ENCODE measurements around the gene COX5A.

COX5A gene

GRCh38 chr15:74937590-74938371, at the start of gene COX5A:
COX5A (minus strand) TSS chr15:74938073; CDS start chr15:74938014, 59 bp downstream.
- DNase-seq: peak; percentile 60

DNA sequence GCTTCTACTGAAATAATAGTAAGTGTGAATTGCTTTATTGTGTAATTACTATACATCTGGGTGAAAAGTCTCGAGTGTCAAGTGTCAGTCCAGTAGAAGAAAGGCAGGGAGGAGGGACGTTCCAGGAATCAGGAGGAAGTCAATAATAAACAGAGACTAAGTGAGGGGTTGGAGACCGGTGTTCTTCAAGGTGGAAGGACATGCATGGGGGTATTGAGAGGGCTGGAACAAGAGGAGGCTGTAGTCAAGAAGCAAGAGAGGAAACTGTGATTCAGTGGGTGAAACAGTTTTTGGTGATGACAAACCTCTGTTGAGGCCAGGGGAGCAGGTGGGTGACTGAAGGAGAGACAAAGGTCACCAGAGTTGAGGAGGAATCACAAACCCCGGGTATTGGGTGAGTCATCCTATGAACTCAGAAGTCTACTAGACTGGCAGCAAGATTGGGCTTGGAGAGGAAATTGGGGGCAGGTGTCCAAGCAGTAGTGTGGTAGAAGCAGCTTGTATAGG, 45.9 kb upstream of the COX5A start:
- no peak for DNase-seq

DNA sequence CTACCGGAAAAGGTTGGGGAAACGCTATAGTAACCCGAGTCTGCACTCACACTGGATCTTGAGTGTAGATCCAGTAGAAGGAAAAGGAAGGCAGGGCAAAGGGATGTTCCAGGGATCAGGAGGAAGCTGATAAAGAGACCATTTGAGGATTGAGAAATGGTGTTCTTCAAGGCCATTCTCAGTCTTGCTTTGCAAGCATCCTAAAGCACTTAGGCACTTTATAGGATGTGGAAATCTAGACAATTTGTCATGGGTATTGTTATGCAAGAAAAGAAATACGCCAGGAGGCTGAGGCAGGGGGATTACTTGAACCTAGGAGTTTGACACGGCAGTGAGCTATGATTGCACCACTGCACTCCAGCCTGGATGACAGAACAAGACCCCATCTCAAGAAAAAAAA, 44.3 kb upstream of the COX5A start:
- no peak for DNase-seq

DNA sequence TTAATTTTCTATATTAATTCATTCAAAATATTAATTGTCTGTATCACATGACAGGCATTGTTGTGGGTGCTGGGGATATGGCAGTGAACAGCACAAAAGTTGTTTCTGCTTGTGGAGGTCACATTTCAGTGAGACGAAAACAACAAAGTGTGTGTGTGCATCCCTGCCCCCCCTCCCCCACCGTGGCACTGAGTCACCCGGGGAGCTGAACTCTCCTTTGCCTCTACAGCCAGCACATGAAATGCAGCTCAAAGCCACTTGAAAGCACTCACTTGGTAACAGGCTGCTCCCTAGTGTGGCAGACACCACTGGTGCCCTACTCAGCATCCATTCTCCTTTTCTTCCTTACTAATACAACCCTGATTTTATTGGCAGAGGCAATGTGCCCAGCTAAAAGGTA, 40.6 kb upstream of the COX5A start:
- DNase-seq: peak; percentile 72

GRCh38 chr15:74978077-74978476, 40.2 kb upstream of the COX5A start:
- no peak for DNase-seq

GRCh38 chr15:74977599-74977998, 39.7 kb upstream of the COX5A start:
- DNase-seq: no peak

DNA sequence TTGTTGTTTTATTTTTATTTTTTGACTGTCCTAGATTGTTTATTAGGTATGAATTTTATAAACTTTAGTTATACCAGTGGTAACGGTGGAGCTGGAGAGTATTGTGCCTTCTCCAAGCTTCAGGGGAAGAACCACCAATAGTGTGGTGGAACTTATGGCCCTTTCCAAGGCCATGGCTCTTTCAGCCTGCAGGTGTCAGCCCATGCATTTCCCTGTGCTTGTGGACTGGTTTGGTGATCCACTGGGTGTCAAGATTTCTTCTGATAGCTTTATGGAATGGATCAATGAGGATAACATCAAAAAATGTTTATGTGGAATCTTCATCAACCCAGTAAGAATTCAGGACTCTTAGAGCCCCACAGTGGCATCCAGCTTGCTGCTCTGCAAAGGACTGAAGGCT, 38.3 kb upstream of the COX5A start:
- no peak for DNase-seq

DNA sequence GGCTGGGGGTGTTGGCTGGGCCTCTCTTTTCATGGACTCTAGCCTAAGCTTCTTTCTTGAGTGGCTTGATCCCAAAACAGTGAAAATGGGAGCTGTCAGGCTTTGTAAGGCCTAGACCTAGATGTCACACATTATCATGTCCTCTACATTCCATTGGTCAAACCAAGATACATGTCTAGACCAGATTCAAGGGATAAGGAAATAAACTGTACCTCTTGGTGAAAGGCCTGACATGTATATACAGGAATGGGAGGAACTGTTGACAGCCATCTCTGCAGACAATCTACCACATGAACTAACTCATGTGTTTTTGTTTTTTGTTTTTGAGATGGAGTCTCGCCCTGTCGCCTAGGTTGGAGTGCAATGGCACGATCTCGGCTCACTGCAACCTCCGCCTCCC, 29.8 kb upstream of the COX5A start:
- DNase-seq: no peak

GRCh38 chr15:74964794-74965193, 26.9 kb upstream of the COX5A start:
- no peak for DNase-seq

DNA sequence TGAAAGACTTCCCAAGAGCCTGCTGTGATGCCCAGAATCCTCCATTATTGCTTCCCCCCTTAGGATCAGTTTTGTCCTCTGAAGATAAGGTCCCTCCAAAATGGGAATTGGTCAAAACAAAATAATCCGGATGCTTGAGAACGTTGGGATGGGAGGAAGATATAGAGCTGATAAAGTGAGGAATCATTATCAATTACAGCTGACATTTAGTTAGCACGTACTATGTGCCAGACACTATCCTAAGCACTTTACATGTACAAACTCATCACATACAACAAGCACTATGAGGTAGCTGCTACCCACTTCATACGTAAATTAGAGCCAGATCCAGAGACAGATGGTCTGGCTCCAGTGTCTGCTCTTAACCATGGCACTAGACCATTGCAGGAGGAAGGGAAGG, 25.3 kb upstream of the COX5A start:
- DNase-seq: no peak

DNA sequence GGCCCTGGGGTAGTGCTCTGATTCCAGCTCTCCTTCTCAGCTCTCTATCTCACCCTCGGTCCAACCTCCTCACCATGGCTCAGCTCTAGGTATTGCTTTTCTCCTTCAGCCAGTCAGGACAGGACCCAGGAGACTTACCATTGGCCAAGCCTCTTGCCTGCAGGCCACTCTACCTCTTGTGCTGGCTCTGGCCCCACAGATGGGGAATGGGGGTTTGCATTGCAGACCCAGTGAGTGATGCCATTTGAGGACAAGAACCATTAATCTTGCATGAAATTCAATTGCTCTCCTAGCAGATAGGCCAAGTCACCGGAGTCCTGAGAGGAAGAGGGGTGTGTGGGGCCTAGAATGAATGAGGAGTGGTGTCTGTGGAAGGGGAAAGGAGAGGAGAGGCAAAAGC, 24.8 kb upstream of the COX5A start:
- DNase-seq: no peak

- no peak for DNase-seq
These were observed 24.3 kb upstream of the COX5A start for GRCh38 chr15:74962219-74962618.

GRCh38 chr15:74961616-74962015, 23.7 kb upstream of the COX5A start:
- DNase-seq: no peak

DNA sequence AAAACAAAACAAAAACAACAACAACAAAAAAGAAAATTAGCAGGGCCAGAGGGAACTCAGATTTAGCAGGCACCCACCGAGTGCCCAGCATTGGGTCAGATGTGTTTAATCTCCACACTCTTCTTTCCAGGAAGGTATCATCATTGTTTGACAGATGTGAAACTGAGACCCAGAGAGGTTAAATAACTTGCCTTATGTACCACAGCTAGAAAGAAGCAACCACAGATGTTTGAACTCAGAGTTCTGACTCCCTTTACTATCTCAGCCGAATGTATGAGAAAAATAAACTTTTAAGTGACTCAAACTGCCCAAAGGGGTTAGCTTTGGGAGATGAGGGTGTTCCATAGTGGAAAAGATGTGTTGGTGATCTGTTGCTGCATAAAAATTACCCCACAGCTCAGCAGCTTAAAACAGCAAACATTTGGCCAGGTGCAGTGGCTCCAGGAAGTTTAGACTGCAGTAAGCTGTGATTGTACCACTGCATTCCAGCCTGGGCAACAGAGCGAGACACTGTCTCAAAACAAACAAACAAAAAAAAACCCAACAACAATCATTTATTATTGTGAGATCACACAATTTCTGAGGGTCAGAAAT, 23.2 kb upstream of the COX5A start:
- DNase-seq: no peak

- no peak for DNase-seq
These were observed 22.4 kb upstream of the COX5A start for GRCh38 chr15:74960286-74960685.

- no peak for DNase-seq
These were observed 21.7 kb upstream of the COX5A start for GRCh38 chr15:74959586-74959939.

DNA sequence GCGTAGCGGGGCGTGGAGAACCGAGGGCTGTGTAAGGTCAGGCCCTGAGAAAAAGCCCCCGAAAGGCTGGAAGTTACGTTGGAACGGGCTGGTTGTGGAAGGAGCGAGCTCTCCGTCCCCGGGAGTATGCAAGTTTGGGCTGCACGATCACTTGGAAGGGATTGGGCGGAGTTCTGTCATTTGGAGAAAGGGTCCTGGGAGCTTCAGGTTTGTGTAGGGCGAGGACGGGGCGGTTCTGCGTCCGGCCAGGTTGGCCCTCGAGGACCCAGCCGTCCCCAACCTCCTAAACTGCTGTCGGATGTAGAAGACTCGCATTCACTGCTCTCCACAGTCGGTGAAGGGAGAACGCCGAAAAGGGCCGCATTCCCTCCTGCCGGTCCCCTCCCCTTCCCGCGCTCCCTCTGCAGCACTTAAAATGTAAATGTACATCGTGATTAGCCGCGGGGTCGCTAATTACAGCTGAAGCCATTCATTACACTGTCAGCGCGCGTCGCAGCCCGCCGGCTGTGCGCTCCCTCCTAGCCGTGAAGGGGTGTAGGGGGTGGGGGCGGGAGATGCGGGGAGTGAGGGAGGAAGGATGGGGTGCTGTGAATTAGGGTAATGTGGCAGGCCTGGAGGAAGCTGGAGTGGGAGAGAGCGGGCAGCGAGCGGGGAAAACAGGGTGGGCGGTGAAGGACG, 21.2 kb upstream of the COX5A start:
- no peak for DNase-seq

DNA sequence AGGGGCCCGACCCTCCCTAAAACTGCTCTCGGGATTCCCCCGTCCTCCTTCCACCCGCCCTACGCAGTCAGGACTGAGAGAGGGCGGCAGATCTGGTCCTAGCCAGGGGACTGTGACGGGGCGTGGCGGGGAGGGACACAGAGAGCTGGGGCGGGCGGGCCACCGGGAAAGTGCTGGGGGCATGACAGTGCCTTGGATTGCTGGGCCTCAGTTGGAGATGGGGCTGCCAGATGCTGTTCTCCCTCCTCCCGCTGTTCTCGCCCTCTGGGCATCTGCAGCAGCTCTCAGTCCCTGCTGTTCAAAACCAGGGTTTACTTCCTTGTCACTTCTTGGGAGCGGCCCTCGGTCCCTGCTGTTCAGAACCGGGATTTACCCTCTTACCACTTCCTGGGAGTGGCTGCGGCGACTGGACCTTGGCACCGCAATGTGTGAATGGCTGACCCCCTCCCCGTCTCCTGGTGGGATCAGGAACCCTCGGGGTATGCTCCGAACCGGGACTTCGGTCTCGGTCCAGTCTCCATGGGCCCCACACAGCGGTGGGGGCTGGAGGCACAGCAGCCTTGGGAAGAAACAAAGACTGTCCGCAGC, 20.5 kb upstream of the COX5A start:
- no peak for DNase-seq

GRCh38 chr15:74957476-74958035, 19.7 kb upstream of the COX5A start:
- no peak for DNase-seq

- peak; percentile 32 for DNase-seq
These were observed 19.0 kb upstream of the COX5A start, which contains the start of gene RPP25 for GRCh38 chr15:74956648-74957475. RPP25 (minus strand) TSS chr15:74956772; CDS start chr15:74956583, 189 bp downstream.

DNA sequence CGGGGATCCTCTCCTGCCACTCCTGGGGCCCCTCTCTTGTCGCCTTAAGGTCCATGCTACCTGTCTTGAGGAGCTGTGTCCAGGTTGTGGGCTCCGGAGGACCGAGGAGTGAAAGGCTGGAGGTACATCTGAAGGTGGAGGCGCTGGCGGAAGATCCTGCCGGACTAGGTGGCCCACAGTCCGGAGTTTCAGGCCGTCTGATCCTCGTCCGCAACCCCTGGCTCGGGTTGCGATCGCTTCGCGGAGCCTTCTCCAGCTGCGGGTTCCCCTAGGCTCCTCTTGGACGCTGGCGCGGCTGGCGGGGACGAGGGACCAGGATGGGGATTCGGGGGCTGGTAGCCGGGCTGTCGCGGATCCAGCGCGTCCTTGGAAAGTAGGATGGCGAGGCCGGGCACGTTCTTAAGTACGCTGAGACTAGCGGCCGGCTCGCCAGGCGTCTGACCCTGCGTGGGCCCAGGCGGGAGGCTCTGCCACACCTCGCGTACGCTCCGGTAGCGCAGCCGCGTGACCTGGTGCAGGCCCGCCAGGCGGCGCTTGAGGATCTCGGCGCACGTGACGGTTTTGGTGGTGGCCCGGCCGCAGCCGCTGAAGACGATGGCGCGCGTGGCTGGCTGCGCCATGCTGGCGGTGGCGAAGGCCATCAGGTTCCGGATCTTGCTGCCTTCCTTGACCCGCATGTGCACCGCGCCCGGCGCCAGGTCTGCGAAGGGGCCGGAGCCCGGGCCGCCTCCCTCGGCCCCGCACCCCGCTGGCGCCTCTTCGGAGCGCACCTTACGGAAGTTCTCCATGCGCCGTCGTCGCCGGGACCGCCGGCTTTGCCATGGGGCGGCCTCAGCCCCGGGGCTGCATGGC, 18.1 kb upstream of the COX5A start:
- peak; percentile 26 for DNase-seq

Measured in DMS79 (cell line).